Measurements from ENCODE around the gene CHPF2. TPM values are rescaled to one million over a fixed set of nuclear protein-coding genes. Genes with fewer than 3 reads are reported as not detected.

CHPF2 gene
- total and polyA plus RNA-seq, 2 experiments from 2014 or later, result 51.0 to 70.0 TPM

DNA sequence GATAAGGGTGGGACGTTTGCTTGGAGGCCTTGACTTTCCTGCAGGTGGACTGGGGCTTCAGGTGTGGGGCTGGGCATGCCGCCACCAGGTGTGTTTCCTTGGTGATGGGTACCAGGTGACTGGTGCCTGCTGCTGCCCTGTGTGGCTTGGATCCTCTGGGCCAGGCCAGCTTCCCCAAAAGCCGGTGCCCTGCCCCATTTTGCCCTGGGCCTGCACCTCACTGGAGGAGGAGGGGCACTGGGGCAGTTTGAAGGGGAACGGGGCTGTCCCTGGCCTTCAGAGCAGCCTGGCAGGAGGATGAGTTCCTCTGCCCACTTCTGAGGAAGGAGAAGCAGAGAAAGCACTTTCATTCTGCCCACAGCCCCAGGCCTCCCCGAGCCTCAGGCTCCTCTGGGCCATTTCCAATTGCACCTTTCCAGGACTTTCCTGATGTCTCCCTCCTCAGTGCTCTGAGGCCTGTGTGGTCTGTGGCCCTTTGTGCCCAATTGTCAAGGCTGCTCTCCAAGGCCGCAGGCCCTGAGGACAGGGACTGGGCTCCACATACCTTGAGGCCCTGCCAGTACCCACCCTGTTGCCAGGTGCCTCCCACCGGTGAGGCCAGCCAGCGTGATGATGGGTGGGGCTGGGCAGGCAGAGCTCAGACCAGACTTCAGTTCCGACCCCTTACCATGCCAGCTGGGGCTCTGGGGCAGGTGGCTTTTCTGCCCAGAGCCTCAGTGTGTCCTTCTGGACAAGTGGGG, 41.5 kb downstream of the CHPF2 start:
- H3K36me3 ChIP-seq (replicated peaks; ENCODE audit: insufficient read depth, low read depth), result no peaks in the 10 kb centered on the region
- H3K27ac ChIP-seq, result no peak overlapping the region
- no peaks in the 10 kb centered on the region for H3K79me2 ChIP-seq
- H3K4me1 ChIP-seq (ENCODE audit: insufficient read depth), result no peaks in the 10 kb centered on the region
- H3K9me3 ChIP-seq (ENCODE audit: low read depth), result no peaks in the 10 kb centered on the region
- DNase-seq (ENCODE audit: low spot score), result no peak
- H3K9me2 ChIP-seq (replicated peaks; ENCODE audit: insufficient read depth), result no peaks in the 10 kb centered on the region
- H4K20me1 ChIP-seq (ENCODE audit: insufficient read depth, poor library complexity, severe bottlenecking), result no peaks in the 10 kb centered on the region
- no peak overlapping the region for H2AFZ ChIP-seq
- no peak overlapping the region for H3K4me3 ChIP-seq
- 88% methylated on average over 9 of the region's 9 CpGs for WGBS (ENCODE audit: low lambda C conversion rate, missing lambda C conversion rate)
- H3K4me2 ChIP-seq, result no peak overlapping the region
- TF ChIP-seq, protein P1, sequence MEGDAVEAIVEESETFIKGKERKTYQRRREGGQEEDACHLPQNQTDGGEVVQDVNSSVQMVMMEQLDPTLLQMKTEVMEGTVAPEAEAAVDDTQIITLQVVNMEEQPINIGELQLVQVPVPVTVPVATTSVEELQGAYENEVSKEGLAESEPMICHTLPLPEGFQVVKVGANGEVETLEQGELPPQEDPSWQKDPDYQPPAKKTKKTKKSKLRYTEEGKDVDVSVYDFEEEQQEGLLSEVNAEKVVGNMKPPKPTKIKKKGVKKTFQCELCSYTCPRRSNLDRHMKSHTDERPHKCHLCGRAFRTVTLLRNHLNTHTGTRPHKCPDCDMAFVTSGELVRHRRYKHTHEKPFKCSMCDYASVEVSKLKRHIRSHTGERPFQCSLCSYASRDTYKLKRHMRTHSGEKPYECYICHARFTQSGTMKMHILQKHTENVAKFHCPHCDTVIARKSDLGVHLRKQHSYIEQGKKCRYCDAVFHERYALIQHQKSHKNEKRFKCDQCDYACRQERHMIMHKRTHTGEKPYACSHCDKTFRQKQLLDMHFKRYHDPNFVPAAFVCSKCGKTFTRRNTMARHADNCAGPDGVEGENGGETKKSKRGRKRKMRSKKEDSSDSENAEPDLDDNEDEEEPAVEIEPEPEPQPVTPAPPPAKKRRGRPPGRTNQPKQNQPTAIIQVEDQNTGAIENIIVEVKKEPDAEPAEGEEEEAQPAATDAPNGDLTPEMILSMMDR (IDR thresholded peaks at IDR 0.05; ENCODE audit: poor library complexity), result no peak
- TF ChIP-seq EZH2phosphoT487 (IDR thresholded peaks at IDR 0.05; ENCODE audit: low read depth, severe bottlenecking, unreplicated experiment) (no peak), EZH2 (IDR thresholded peaks at IDR 0.05; ENCODE audit: borderline replicate concordance) (no peak)
- H3K27me3 ChIP-seq, result no peaks in the 10 kb centered on the region

DNA sequence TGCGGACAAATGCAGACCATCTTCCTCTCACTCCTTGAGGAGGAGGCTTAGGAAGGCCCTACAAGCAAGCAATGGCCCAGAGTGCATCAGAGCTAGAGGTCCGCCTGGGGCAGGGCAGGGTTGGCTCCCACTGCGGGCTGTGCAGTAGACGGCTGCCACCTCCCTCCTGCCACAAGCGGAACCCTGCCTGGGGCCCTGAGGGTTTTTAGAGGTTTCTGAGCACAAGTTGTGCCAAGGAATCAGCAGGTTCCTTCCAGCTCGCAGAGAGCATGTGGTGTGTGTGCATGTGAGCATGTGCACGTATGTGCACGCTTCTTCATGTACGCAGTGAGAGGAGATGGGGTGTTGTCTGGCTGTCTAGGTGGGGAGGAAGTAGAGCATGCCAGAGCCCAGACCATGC, 42.1 kb downstream of the CHPF2 start:
- H4K20me1 ChIP-seq (ENCODE audit: insufficient read depth, poor library complexity, severe bottlenecking), result no peaks in the 10 kb centered on the region
- no peaks in the 10 kb centered on the region for H3K9me2 ChIP-seq (replicated peaks; ENCODE audit: insufficient read depth)
- no peaks in the 10 kb centered on the region for H3K4me1 ChIP-seq (ENCODE audit: insufficient read depth)
- no peaks in the 10 kb centered on the region for H3K36me3 ChIP-seq (replicated peaks; ENCODE audit: insufficient read depth, low read depth)
- H3K9me3 ChIP-seq (ENCODE audit: low read depth), result no peaks in the 10 kb centered on the region
- no peak for DNase-seq (ENCODE audit: low spot score)
- TF ChIP-seq EZH2 (IDR thresholded peaks at IDR 0.05; ENCODE audit: borderline replicate concordance) (no peak), EZH2phosphoT487 (IDR thresholded peaks at IDR 0.05; ENCODE audit: low read depth, severe bottlenecking, unreplicated experiment) (no peak)
- TF ChIP-seq, protein P1 (IDR thresholded peaks at IDR 0.05; ENCODE audit: poor library complexity), result no peak
- no peak overlapping the region for H3K27ac ChIP-seq
- H3K4me2 ChIP-seq, result no peak overlapping the region
- no peak overlapping the region for H2AFZ ChIP-seq
- 96% methylated on average over 9 of the region's 9 CpGs for WGBS (ENCODE audit: low lambda C conversion rate, missing lambda C conversion rate)
- no peaks in the 10 kb centered on the region for H3K27me3 ChIP-seq
- no peak overlapping the region for H3K4me3 ChIP-seq
- no peaks in the 10 kb centered on the region for H3K79me2 ChIP-seq

DNA sequence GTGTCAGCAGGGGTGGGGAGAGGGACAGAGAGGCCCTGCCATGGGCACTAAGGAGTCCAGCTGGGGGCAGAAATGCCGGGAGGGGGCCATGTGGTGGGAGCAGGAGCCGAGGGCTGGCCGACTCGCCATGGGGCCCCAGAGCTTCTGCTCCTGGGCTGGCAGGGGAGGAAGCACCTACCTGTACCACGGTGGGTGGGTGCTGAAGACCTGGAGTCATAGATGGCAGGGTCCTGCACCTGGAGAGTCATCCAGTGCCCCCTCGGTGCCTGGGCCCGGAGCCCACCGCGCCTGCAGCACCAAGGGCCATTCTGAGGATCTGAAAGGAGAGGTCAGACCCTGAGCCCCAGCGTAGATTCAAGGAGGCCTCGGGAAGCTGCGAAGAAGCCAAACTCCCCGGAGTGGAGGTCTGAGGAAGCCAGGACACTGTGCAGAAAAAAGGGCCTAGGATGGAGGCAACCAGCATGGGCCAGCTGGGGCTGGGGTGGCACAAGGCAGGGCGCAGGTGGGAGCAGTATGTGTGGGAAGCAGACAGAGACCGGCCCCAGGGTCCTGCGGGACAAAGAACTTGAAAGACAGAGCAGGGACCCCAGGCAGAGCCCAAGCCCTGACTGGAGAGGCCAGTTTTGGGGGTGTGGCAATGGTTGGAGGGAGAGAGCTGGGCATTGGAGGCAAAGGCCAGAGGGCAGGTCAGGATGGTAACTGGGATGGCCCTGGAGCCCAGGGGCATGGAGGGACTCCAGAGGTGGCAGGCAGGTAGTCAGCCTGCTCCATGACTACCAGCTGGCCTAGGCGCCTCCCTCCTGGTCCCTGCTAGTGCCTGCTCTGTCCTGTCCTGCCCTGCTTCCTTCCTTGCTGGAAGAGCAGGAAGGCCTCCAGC, 42.9 kb downstream of the CHPF2 start:
- Histone ChIP-seq H3K9me3 (ENCODE audit: low read depth) (no peaks in the 10 kb centered on the region), H3K4me2 (no peak overlapping the region), H3K27me3 (no peaks in the 10 kb centered on the region), H3K4me3 (no peak overlapping the region), H2AFZ (no peak overlapping the region), H4K20me1 (ENCODE audit: insufficient read depth, poor library complexity, severe bottlenecking) (no peaks in the 10 kb centered on the region), H3K79me2 (no peaks in the 10 kb centered on the region), H3K4me1 (ENCODE audit: insufficient read depth) (no peaks in the 10 kb centered on the region), H3K27ac (no peak overlapping the region), H3K36me3 (replicated peaks; ENCODE audit: insufficient read depth, low read depth) (no peaks in the 10 kb centered on the region), H3K9me2 (replicated peaks; ENCODE audit: insufficient read depth) (no peaks in the 10 kb centered on the region)
- no peak for DNase-seq (ENCODE audit: low spot score)
- 87% methylated on average over 16 of the region's 17 CpGs for WGBS (ENCODE audit: low lambda C conversion rate, missing lambda C conversion rate)
- TF ChIP-seq EZH2phosphoT487 (IDR thresholded peaks at IDR 0.05; ENCODE audit: low read depth, severe bottlenecking, unreplicated experiment) (no peak), EZH2 (IDR thresholded peaks at IDR 0.05; ENCODE audit: borderline replicate concordance) (no peak)
- TF ChIP-seq, protein P1 (IDR thresholded peaks at IDR 0.05; ENCODE audit: poor library complexity), result no peak
